ENCODE measurements around the gene TRAT1.

DNA sequence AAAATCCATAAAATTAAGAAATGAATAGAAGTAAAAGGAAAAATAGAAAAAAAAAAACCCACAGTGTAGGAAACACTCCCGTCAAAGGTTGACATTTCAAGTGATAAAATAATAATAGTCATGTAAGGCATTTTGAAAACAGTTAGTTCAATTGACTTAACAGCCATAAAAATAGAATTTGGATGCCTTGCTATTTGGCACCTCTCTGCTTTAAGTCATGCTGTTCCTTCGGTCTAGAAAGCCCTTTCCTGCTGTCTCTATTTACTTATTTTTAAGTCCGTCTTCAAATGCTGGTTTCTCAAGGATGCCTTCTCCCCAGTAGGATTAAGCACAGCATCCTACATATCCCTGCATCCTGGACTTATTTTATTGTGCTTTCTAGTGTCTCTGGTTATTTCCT is 43.1 kb upstream of the TRAT1 start:
- no peak for TF ChIP-seq POLR2A (IDR thresholded peaks at IDR 0.05; ENCODE audit: low read depth, low read length)
- TF ChIP-seq CTCF (IDR thresholded peaks at IDR 0.05; ENCODE audit: extremely low read depth in 1 of 2, insufficient read depth in 1 of 2, low read depth in 1 of 2, low read length in 2 of 2), result no peak
- no peak for TF ChIP-seq EZH2 (IDR thresholded peaks at IDR 0.05; ENCODE audit: borderline replicate concordance, low read depth, low read length, severe bottlenecking)
- no peak for TF ChIP-seq MYC (IDR thresholded peaks at IDR 0.05; ENCODE audit: low read depth, low read length)

Measured in endothelial cell of umbilical vein (primary cell).